B cell (primary cell): ENCODE measurements around the gene PLSCR3. TPM values are rescaled to one million over a fixed set of nuclear protein-coding genes. Genes with fewer than 3 reads are reported as not detected.

Experiments
- ATAC-seq: fragments of 200-7000 bp; cut with Tn5 transposase; one replicate; pipeline ENCODE4 v1.10.0; 2021; ENCODE audit warnings: low read depth, mild to moderate bottlenecking, moderate number of reproducible peaks, moderate library complexity
- CTCF ChIA-PET: fragments of 350-600 bp; sonication (Branson Sonifier 250); formaldehyde crosslinking; loops from one replicate; lab custom pipeline; 2021; ENCODE audit warnings: antibody characterized with exemption, inconsistent platforms; lab: Charles Lee
- POLR2A ChIA-PET: fragments of 350-600 bp; sonication (Branson Sonifier 250); formaldehyde crosslinking; loops from one replicate; lab custom pipeline; 2021; ENCODE audit warnings: antibody characterized with exemption; lab: Charles Lee
- DNase-seq: peaks from one replicate; pipeline ENCODE4 v3.0.0; 2013
- H2AFZ ChIP-seq: 2 replicates; pipeline ENCODE4 v1.6.1; 2012; ENCODE audit warnings: mild to moderate bottlenecking, low read depth, low read length; ENCODE audit not compliant: insufficient read depth, poor library complexity, severe bottlenecking
- H3K27ac ChIP-seq, 2 donors: 1 replicate in 1 of 2; 2 replicates in 1 of 2; pipeline ENCODE4 v1.5.1; 2012 to 2013; ENCODE audit warnings: low read length in 2 of 2, mild to moderate bottlenecking in 2 of 2, moderate library complexity in 1 of 2
- H3K27me3 ChIP-seq, 4 experiments: fragments of 200-600 bp in 1 of 4; sonication (generic) in 1 of 4; replicated peaks in 1 of 4; 1 replicate in 2 of 4; 2 replicates in 2 of 4; pipeline versions ENCODE4 v1.6.1 to v1.7.0; 2013 to 2016; ENCODE audit warnings: low read length in 3 of 4, mild to moderate bottlenecking in 2 of 4, mixed read lengths in 1 of 4, moderate library complexity in 1 of 4; ENCODE audit not compliant: insufficient read depth in 4 of 4, control insufficient read depth in 3 of 4; ENCODE audit errors: control extremely low read depth in 1 of 4
- H3K36me3 ChIP-seq, 2 experiments: replicated peaks in 1 of 2; 1 replicate in 1 of 2; 2 replicates in 1 of 2; pipeline versions ENCODE4 v1.6.1 to v1.7.1; 2013; ENCODE audit warnings: low read length in 1 of 2; ENCODE audit not compliant: insufficient read depth in 2 of 2, control insufficient read depth in 1 of 2; ENCODE audit errors: control extremely low read depth in 1 of 2, extremely low read depth in 1 of 2
- H3K4me1 ChIP-seq, 2 donors: fragments of 200-600 bp in 1 of 2; sonication (generic) in 1 of 2; 1 replicate in 1 of 2; 2 replicates in 1 of 2; pipeline versions ENCODE4 v1.5.1 to v1.6.1; 2013 to 2017; ENCODE audit warnings: low read length in 2 of 2; ENCODE audit not compliant: control insufficient read depth in 2 of 2, insufficient read depth in 2 of 2
- H3K4me2 ChIP-seq: replicated peaks from 2 replicates; pipeline ENCODE3; 2012; ENCODE audit warnings: mild to moderate bottlenecking, low read depth, low read length; ENCODE audit not compliant: poor library complexity, severe bottlenecking
- H3K4me3 ChIP-seq, 5 experiments: fragments of 200-600 bp in 1 of 5; sonication (generic) in 1 of 5; 1 replicate in 3 of 5; 2 replicates in 2 of 5; pipeline versions ENCODE4 v1.5.1 to v1.7.0; 2011 to 2016; ENCODE audit warnings: low read length in 4 of 5, mild to moderate bottlenecking in 4 of 5, low read depth in 2 of 5, control low read depth in 1 of 5, moderate library complexity in 1 of 5; ENCODE audit not compliant: insufficient read depth in 1 of 5; ENCODE audit errors: control extremely low read depth in 1 of 5, extremely low read depth in 1 of 5
- H3K79me2 ChIP-seq: fragments of 200-600 bp; sonication (generic); one replicate; pipeline ENCODE4 v1.6.0; 2016; ENCODE audit warnings: low read length; ENCODE audit not compliant: control insufficient read depth, insufficient read depth
- H3K9ac ChIP-seq: fragments of 200-600 bp; sonication (generic); 2 replicates; pipeline ENCODE4 v1.6.1; 2017; ENCODE audit warnings: mild to moderate bottlenecking, low read length, moderate library complexity
- H3K9me3 ChIP-seq, 3 donors: one replicate each; pipeline versions ENCODE4 v1.6.1 to v1.7.1; 2013; ENCODE audit warnings: low read length in 2 of 3; ENCODE audit not compliant: control insufficient read depth in 2 of 3, insufficient read depth in 1 of 3; ENCODE audit errors: control extremely low read depth in 1 of 3
- H4K20me1 ChIP-seq: 2 replicates; pipeline ENCODE4 v1.6.0; 2012; ENCODE audit warnings: mild to moderate bottlenecking, low read length; ENCODE audit not compliant: insufficient read depth, control insufficient read depth, poor library complexity, severe bottlenecking
- H3K27ac Mint-ChIP-seq: one replicate; pipeline ENCODE4 v1.8.0; 2021; ENCODE audit warnings: mixed read lengths
- H3K27me3 Mint-ChIP-seq: one replicate; pipeline ENCODE4 v1.8.0; 2021; ENCODE audit warnings: mixed read lengths
- H3K4me1 Mint-ChIP-seq: one replicate; pipeline ENCODE4 v1.8.0; 2021; ENCODE audit warnings: mixed read lengths
- H3K4me3 Mint-ChIP-seq: one replicate; pipeline ENCODE4 v1.8.0; 2021; ENCODE audit warnings: mixed read lengths
- H3K9me3 Mint-ChIP-seq: one replicate; pipeline ENCODE4 v1.8.0; 2022; ENCODE audit warnings: mixed read lengths; ENCODE audit not compliant: insufficient read depth
- CTCF ChIP-seq: fragments of 200-600 bp; IDR thresholded peaks from one replicate; pipeline ENCODE4 v1.8.0; 2022; ENCODE audit warnings: antibody characterized with exemption, mild to moderate bottlenecking
- EZH2 ChIP-seq: IDR thresholded peaks from 2 replicates; pipeline ENCODE4 v1.6.1; 2012; ENCODE audit warnings: borderline replicate concordance, low read depth, mild to moderate bottlenecking, moderate library complexity, low read length; ENCODE audit not compliant: insufficient read depth, poor library complexity, severe bottlenecking
- WGBS: methylation state at CpG from one replicate; pipeline ENCODE4 v1.1.5; 2013; ENCODE audit warnings: missing lambda C conversion rate; ENCODE audit not compliant: insufficient coverage; 5-methylcytosine and 5-hydroxymethylcytosine counted together
- intact Hi-C: fragments of 100-400 bp; cut with micrococcal nuclease; formaldehyde crosslinking; loops from one replicate; pipeline ENCODE4 v1.10.0; 2022
- polyA plus RNA-seq: library from polyadenylated mRNA; depleted of rRNA; stranded (reverse); fragments of >200 nt; gene quantifications from 2 replicates; pipeline ENCODE4 v1.2.3, GENCODE V29; 2012
- total RNA-seq, 2 donors: library from RNA; stranded (reverse); fragments of 120-200 nt in 1 of 2; gene quantifications; 1 replicate in 1 of 2; 2 replicates in 1 of 2; pipeline versions ENCODE4 v1.2.3 to v1.2.4, GENCODE V29; 2013 to 2022

PLSCR3 gene
- total and polyA plus RNA-seq, 2 donors (not counting 1 experiment from before 2014, with no cell fraction given): 31.6 to 122 TPM

DNA sequence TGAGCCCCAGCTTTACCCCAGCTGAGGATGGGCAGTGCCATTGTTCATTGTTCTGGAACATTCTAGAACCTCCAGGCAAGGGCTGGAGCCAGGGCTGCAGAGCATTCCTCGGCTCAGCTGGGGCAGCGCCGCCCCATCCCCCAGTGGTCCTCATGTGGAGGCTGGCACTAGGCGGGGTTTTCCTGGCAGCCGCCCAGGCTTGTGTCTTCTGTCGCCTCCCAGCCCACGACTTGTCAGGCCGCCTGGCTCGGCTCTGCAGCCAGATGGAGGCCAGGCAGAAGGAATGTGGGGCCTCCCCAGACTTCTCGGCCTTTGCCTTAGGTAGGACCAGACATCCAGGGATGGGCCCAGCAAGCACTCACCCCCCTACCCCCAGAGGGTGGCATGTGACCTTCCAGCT, 39.3 kb downstream of the PLSCR3 start, which contains the start of gene TMEM95:
Gene TMEM95 (plus strand): TSS at position 104 of the 400 bp plus-strand sequence. CDS start 49 bp downstream, at position 153.
- Histone ChIP-seq H4K20me1 (peaks cover 10% of the 10 kb centered on the region), H3K4me3 (no peak within 1 kb of the TSS), H2AFZ (no peak within 1 kb of the TSS), H3K27me3 (no peaks in the 10 kb centered on the region), H3K4me1 (peaks cover 14 to 41% of the 10 kb centered on the region in 2 donors), H3K79me2 (peaks cover 14% of the 10 kb centered on the region), H3K9me3 (no peaks in the 10 kb centered on the region), H3K9ac (no peak within 1 kb of the TSS), H3K4me2 (peak within 1 kb of the TSS; percentile 30), H3K36me3 (peaks cover 0 to 2% of the 10 kb centered on the region in 2 experiments), H3K27ac (no peak within 1 kb of the TSS)
- Mint-ChIP-seq H3K27ac (peak within 1 kb of the TSS; percentile 65), H3K27me3 (no peaks in the 10 kb centered on the region), H3K4me3 (peak within 1 kb of the TSS; percentile 39), H3K9me3 (no peaks in the 10 kb centered on the region), H3K4me1 (peaks cover 33% of the 10 kb centered on the region)
- no peak for ATAC-seq
- ChIA-PET POLR2A (interaction anchor here (0.7 to 0.9 kb wide), 2 partner anchors 80 to 121 kb away, joined by 3 to 5 read pairs; partner anchors contain the start of genes DVL2 and TMEM102), CTCF (interaction anchor here (0.7 to 5.9 kb wide), 18 partner anchors 10 to 333 kb away, joined by 3 to 43 read pairs (median 10); partner anchors contain the start of genes ACAP1, NEURL4, PLSCR3 and SENP3)
- intact Hi-C loops: no loop called here
- TF ChIP-seq EZH2: no peak
- no peak for TF ChIP-seq CTCF
- 92% methylated on average over 9 of the region's 10 CpGs for WGBS
- no peak for DNase-seq

- no peaks in the 10 kb centered on the region for H3K9me3 Mint-ChIP-seq
- intact Hi-C loops: no loop called here
- Histone ChIP-seq H3K27me3 (no peaks in the 10 kb centered on the region), H3K79me2 (peaks cover 14% of the 10 kb centered on the region), H3K27ac (no peak overlapping the region), H4K20me1 (peaks cover 10% of the 10 kb centered on the region), H3K9me3 (no peaks in the 10 kb centered on the region), H3K9ac (no peak overlapping the region), H2AFZ (no peak overlapping the region), H3K4me3 (no peak overlapping the region), H3K4me2 (no peak overlapping the region), H3K36me3 (peaks cover 0 to 2% of the 10 kb centered on the region in 2 experiments), H3K4me1 (peaks cover 14 to 41% of the 10 kb centered on the region in 2 donors)
- POLR2A ChIA-PET: interaction anchor here (0.7 to 0.9 kb wide), 2 partner anchors 120 to 144 kb away, joined by 5 to 7 read pairs; partner anchors contain the start of gene DVL2
- no peak for ATAC-seq
- CTCF ChIA-PET: interaction anchor here (0.8 to 5.9 kb wide), 11 partner anchors 9 to 333 kb away, joined by 3 to 43 read pairs (median 12); partner anchors contain the start of genes ACAP1, SENP3, SOX15 and TMEM102
- no peak for TF ChIP-seq EZH2
- TF ChIP-seq CTCF: no peak
- peaks cover 38% of the 10 kb centered on the region for H3K4me1 Mint-ChIP-seq
- H3K4me3 Mint-ChIP-seq: no peak overlapping the region
- WGBS: 85% methylated on average over 8 of the region's 9 CpGs
- no peaks in the 10 kb centered on the region for H3K27me3 Mint-ChIP-seq
- DNase-seq: peak; percentile 22
- peak overlapping the region; percentile 65 for H3K27ac Mint-ChIP-seq
Observed at GRCh38 chr17:7354262-7354843, 40.0 kb downstream of the PLSCR3 start.
